Epithelial cell of esophagus (primary cell): Measurements from ENCODE around the gene GINS2.

ENCODE experiments used
- DNase-seq: peaks from one replicate; pipeline ENCODE4 v3.0.0; 2010; ENCODE audit warnings: low read depth
- H3K4me3 ChIP-seq: 2 replicates; pipeline ENCODE4 v1.5.1; 2011; ENCODE audit warnings: mild to moderate bottlenecking, low read length, control low read depth
- CTCF ChIP-seq: IDR thresholded peaks from 2 replicates; pipeline ENCODE4 v1.5.1; 2011; ENCODE audit warnings: low read depth, mild to moderate bottlenecking, low read length, control low read depth, inconsistent platforms; ENCODE audit not compliant: insufficient read depth; ENCODE audit errors: missing control alignments

GINS2 gene

GRCh38 chr16:85641776-85642176, 47.0 kb downstream of the GINS2 start:
- no peak overlapping the region for H3K4me3 ChIP-seq
- TF ChIP-seq CTCF, result no peak
- peak; percentile 28 for DNase-seq

- no peak overlapping the region for H3K4me3 ChIP-seq
- DNase-seq, result no peak
- TF ChIP-seq CTCF, result no peak
These were observed 47.4 kb downstream of the GINS2 start for GRCh38 chr16:85641305-85641704.

- no peak overlapping the region for H3K4me3 ChIP-seq
These were observed 48.2 kb downstream of the GINS2 start for GRCh38 chr16:85640585-85640984.

GRCh38 chr16:85640254-85640558, 48.5 kb downstream of the GINS2 start:
- no peak for TF ChIP-seq CTCF
- no peak overlapping the region for H3K4me3 ChIP-seq
- no peak for DNase-seq

More at GRCh38 chr16:85640585-85640984, 48.2 kb downstream of the GINS2 start:
- no peak for DNase-seq
- TF ChIP-seq CTCF, result no peak

- DNase-seq, result peak; percentile 65
- peak; percentile 15 for TF ChIP-seq CTCF
These were observed 49.1 kb downstream of the GINS2 start for GRCh38 chr16:85639529-85640253.

GRCh38 chr16:85638695-85639409, 49.9 kb downstream of the GINS2 start:
- TF ChIP-seq CTCF, result no peak
- no peak overlapping the region for H3K4me3 ChIP-seq
- no peak for DNase-seq

More at GRCh38 chr16:85639529-85640253, 49.1 kb downstream of the GINS2 start:
- no peak overlapping the region for H3K4me3 ChIP-seq
